K562 (cell line): ENCODE data around the gene PNMT. TPM values are rescaled to one million over a fixed set of nuclear protein-coding genes. Genes with fewer than 3 reads are reported as not detected.

Experiments
- CREB5 ChIP-seq: fragments of 250-450 bp; sonication (Bioruptor Pico); IDR thresholded peaks from 2 replicates; pipeline ENCODE4 v1.5.0; 2020; ENCODE audit warnings: mild to moderate bottlenecking
- CXXC5 ChIP-seq: fragments of 250-450 bp; sonication (Bioruptor Pico); IDR thresholded peaks from 2 replicates; pipeline ENCODE4 v1.8.0; 2022; ENCODE audit warnings: inconsistent platforms, mild to moderate bottlenecking, moderate library complexity
- HEY1 ChIP-seq: fragments of 250-450 bp; sonication (Bioruptor Pico); IDR thresholded peaks from 2 replicates; pipeline ENCODE4 v1.5.0; 2020; ENCODE audit warnings: mild to moderate bottlenecking, moderate library complexity, borderline replicate concordance
- KAT2B ChIP-seq: IDR thresholded peaks from one replicate; pipeline ENCODE4 v1.6.1; 2012; ENCODE audit warnings: low read depth, mild to moderate bottlenecking, control low read depth, inconsistent platforms, low read length, moderate library complexity
- KLF1 ChIP-seq: fragments of 450-650 bp; IDR thresholded peaks from 2 replicates; pipeline ENCODE4 v1.6.1; 2016; ENCODE audit warnings: missing genetic modification characterization, missing compliant biosample characterization
- L3MBTL2 ChIP-seq: fragments of 450-650 bp; IDR thresholded peaks from 2 replicates; pipeline ENCODE4 v1.6.1; 2016; ENCODE audit warnings: mild to moderate bottlenecking, moderate library complexity
- TEAD4 ChIP-seq, 2 experiments: sonication (generic) in 1 of 2; formaldehyde crosslinking in 1 of 2; IDR thresholded peaks; 2 replicates each; pipeline versions ENCODE4 v1.6.1 to v1.8.0; 2012 to 2022; ENCODE audit warnings: borderline replicate concordance in 1 of 2, inconsistent platforms in 1 of 2, low read length in 1 of 2, mild to moderate bottlenecking in 1 of 2, missing genetic modification reagents in 1 of 2
- ZBTB40 ChIP-seq, 2 experiments: fragments of 450-650 bp in 1 of 2; sonication (generic) in 1 of 2; formaldehyde crosslinking in 1 of 2; IDR thresholded peaks; 2 replicates each; pipeline versions ENCODE4 v1.7.1 to v1.9.0; 2016 to 2022; ENCODE audit warnings: inconsistent platforms in 1 of 2, mild to moderate bottlenecking in 1 of 2, missing genetic modification reagents in 1 of 2
- ZNF217 ChIP-seq: sonication (generic); formaldehyde crosslinking; IDR thresholded peaks from 2 replicates; pipeline ENCODE4 v1.8.0; 2022; ENCODE audit warnings: mild to moderate bottlenecking, missing genetic modification reagents
- ZNF23 ChIP-seq: fragments of 250-450 bp; sonication (Bioruptor Pico); IDR thresholded peaks from 2 replicates; pipeline ENCODE4 v1.4.0; 2020; ENCODE audit warnings: mild to moderate bottlenecking
- ZNF655 ChIP-seq: fragments of 250-450 bp; sonication (Bioruptor Pico); IDR thresholded peaks from 2 replicates; pipeline ENCODE4 v1.5.0; 2021
- ZNF75A ChIP-seq: fragments of 450-650 bp; formaldehyde crosslinking; IDR thresholded peaks from 2 replicates; pipeline ENCODE4 v1.4.0; 2020; ENCODE audit warnings: mild to moderate bottlenecking
- polyA plus RNA-seq, 8 experiments: library from polyadenylated mRNA; depleted of rRNA in 4 of 8; stranded (reverse) in 5 of 8; unstranded in 3 of 8; fragments of >200 nt; fragmentation: Nextera tagmentation in 2 of 8; fragmentation: Illumina TruSeq in 1 of 8; extraction: Ambion mirVana in 2 of 8; extraction: Trizol in 1 of 8; gene quantifications; 2 replicates each; pipeline versions ENCODE4 v1.2.1 to v1.2.3, GENCODE V29; 2011 to 2014; ENCODE audit warnings: inconsistent platforms in 1 of 8, missing spikeins in 1 of 8
- total RNA-seq, 7 experiments: library from RNA; depleted of rRNA in 6 of 7; stranded (reverse); fragments of >200 nt in 6 of 7; fragmentation: Illumina TruSeq in 2 of 7; extraction: Trizol in 2 of 7; gene quantifications; 2 replicates each; pipeline versions ENCODE4 v1.2.1 to v1.2.3, GENCODE V29; 2011 to 2021; ENCODE audit warnings: low replicate concordance in 1 of 7

PNMT gene
- total and polyA plus RNA-seq, 9 of the 15 experiments (the other 6 are each of a cell fraction or from before 2014, with no cell fraction given), result 0.55 to 18.1 (median 5.8) TPM

GRCh38 chr17:39687546-39688474, 19.6 kb downstream of the PNMT start, which contains the start of gene PGAP3 (continued):
- TF ChIP-seq ZNF655 (CRISPR knock-in tag), result no peak
- TF ChIP-seq TEAD4 (IDR thresholded peaks at IDR 0.05; ENCODE audit: low read length), result no peak
- no peak for TF ChIP-seq TEAD4 (CRISPR knock-in tag; IDR thresholded peaks at IDR 0.05; ENCODE audit: borderline replicate concordance)
- TF ChIP-seq ZNF23 (CRISPR knock-in tag), result no peak
- TF ChIP-seq CREB5 (CRISPR knock-in tag), result no peak
- TF ChIP-seq KAT2B, result no peak
- no peak for TF ChIP-seq HEY1
- TF ChIP-seq L3MBTL2, result peak; percentile 25; the same call in 1 of the 2 replicates
- TF ChIP-seq ZBTB40 (IDR thresholded peaks at IDR 0.05), result peak; percentile 98
- TF ChIP-seq ZBTB40 (CRISPR knock-in tag; IDR thresholded peaks at IDR 0.05), result no peak
- TF ChIP-seq KLF1 (tag), result no peak; the same call in 1 of the 2 replicates
- no peak for TF ChIP-seq ZNF75A (CRISPR knock-in tag)
- TF ChIP-seq CXXC5, result peak; percentile 62
- TF ChIP-seq ZNF217, result no peak
